Activated T-helper 9 cell treated with anti-CD3 and anti-CD28 coated beads, Interleukin-2, amount 50 U/mL, for 16 hours (primary cell): ENCODE measurements around the gene AK3.

ENCODE experiments used
- DNase-seq: peaks from one replicate; pipeline ENCODE4 v3.0.0-alpha.2; 2020; ENCODE audit warnings: low read depth

Gene AK3

DNA sequence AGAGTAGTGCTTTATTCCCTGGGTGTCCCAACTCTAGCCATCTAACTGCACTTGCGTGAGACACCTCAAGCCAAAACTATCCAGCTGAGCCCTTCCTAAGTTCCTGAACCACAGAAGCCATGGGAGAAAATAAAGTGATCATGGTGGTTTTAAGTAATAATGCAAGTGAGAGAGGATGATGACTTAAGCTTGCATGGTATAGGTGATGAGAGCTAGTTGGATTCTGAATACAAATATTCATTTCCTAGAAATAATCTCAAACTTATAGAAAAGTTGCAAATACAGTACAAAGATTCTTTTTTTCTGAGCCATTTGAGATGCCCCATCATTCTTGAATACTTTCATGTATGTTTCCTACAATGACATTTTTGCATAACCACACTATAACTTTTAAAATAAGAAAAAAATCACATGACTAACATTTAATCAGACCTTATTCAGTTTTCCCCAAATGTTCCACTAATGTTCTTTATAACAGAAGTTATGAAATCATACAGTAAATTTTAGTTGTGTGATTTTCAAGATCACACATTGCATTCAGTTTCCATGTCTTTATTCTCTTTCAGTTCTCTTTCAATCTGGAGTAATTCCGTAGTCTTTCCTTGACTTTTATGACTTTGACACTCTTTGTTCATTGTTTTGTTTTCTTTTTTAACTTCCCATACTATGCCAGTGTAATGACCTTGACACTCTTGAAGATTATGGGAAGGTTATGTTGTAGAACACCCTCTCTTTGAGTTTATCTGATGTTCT lies 5.5 kb upstream of the AK3 start:
- DNase-seq, result no peak

DNA sequence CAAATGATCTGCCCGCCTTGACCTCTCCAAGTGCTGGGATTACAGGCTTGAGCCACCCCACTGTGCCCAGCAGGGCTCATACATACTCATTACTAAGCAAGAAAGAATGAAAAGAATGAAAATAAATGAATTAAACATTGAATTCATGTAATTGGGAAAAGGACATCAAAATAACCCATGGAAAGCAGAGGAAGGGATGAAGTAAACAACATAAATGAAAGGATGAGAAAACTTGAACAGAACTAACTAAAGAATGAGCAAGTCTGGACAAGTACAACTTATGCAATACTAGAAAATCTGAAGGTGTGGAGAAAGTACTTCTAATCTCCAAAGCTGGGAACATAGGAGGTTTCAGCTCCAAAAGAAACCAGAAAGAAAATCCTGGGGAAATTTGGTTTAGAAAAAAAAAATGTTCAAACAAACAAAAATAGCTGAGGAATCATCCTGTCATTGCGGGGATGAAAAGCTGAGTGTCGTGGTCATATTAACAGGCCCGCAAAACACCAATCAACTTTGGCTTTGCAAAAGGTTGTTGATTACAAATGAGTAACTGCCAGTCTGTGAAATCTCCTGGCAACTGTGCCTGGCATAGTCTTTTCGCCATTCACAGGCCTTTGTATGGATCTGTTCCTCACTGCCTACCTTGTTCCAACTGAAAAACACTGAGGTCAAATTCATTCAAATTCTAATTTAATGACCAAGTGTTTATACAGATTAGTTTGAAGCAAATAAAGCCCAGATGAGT lies 2.3 kb upstream of the AK3 start:
- DNase-seq, result no peak

DNA sequence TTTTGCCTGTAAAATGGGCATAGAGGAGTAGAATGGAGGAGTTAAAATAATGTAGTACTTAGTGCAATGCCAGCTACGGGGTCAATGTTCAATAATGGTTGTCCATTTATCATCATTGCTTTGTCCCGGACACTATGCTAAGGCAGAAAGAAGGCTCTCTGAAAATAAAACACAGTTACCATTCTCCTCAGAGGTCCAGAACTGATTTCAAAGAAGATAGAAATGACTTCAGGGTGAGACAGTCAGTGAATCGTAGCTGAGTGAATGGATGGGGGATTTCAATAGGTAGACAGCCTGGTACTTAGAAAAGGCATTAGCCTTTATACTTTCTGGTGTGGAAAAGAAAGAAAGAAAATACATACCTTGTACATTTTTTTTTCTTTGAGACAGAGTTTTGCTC lies 1.2 kb upstream of the AK3 start:
- DNase-seq, result no peak

DNA sequence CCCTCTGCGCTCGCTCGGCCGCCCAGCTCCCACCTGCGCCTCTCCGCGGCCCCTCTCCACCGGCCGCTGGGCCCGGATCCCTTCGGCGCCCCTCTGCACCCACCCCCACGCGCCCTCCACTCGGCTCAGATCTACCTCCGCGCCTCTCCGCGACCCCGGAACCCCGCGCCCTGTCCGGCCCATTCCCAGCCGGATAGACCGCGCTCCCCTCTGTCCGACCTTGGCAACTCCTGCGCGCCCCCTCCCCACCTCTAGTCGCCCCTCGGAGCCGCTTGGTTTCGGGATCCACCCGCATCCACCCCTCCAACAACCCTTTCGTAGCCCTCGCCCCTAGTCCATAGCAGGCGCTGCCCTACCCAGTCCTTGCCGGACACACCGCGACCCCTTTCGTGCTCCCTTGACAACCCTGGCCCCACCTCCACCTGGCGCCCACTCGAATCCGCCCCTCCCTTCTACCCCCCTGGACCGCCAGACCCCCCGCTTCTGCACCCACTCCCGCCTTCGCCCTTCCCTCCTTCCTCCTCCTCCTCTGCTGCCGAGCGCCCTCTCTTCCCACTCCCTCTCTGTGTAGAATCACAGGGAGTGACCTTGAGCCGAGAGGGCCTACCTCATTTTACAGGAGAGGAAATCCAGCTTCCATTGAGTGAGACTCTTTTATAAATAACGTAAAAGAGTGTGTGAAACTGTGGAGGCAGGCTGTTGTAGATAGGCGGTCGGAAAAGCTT lies 525 bp upstream of the AK3 start:
- peak; percentile 3 for DNase-seq

DNA sequence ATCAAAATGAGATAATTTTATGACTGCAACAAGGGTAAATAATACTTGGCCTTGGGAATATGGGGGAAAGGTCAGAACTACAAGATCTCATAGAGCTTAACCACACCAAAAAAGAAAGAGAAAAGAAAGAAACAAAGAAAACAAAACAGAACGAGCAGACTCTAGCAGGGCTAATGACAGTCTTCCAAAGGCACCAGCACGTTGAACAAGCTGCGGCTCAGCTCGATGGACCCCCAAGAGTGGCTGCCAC lies 689 bp downstream of the AK3 start:
- DNase-seq, result no peak

DNA sequence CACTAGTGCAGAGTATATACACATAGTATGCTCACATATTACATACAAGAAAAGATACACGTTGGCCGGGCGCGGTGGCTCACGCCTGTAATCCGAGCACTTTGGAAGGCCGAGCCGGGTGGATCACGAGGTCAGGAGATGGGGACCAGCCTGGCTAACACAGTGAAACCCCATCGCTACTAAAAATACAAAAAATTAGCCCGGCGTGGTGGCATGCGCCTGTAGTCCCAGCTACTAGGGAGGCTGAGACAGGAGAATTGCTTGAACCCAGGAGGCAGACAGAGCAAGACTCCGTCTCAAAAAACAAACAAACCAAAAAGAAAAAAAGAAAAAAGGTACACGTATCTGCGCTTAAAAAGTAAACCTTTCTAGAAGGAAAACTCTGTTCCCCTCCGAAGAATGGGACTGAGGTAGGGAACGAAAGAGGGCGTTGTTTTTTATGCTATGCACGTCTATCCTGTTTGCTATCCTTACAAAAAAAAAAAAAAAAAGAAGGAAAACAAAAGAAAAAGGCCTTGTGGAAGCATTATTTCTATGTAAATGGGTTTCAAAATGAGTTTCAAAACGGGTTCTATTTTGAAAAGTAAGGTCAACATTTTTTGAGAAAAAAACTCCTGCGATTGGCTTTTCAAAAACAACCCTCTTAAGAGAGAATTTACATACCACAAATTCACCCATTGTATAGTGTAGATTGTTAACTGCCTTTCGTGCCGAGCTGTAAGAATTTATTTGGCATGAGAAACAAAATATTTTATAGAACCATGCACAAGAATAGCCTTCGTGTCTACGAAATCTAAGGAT lies 1.2 kb downstream of the AK3 start:
- no peak for DNase-seq

DNA sequence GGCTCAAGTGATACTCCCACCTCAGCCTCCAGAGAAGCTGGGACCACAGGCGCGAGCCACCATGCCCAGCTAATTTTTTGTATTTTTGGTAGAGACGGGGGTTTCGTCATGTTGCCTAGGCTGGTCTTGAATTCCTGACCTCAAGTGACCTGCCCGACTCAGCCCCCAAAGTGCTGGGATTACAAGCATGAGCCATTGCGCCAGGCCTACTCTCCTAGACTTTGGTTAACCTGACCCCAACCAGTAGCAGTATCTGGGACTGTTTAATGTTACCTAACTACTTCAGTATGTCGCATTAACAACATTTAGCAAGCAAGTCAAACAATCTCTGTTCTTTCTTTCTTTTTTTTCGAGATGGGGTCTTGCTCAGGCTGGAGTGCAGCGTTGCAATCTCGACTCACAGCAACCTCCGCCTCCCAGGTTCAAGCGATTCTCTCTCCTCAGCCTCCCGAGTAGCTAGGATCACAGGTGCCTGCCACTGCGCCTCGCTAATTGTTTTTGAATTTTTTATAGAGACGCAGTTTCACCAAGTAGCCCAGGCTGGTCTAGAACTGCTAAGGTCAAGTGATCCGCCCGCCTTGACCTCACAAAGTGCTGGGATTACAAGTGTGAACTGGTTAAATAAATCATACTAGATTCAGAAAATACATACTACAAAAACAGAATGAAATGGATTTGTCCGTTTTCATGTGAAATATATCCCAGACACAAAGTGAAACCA lies 2.0 kb downstream of the AK3 start:
- DNase-seq, result no peak

DNA sequence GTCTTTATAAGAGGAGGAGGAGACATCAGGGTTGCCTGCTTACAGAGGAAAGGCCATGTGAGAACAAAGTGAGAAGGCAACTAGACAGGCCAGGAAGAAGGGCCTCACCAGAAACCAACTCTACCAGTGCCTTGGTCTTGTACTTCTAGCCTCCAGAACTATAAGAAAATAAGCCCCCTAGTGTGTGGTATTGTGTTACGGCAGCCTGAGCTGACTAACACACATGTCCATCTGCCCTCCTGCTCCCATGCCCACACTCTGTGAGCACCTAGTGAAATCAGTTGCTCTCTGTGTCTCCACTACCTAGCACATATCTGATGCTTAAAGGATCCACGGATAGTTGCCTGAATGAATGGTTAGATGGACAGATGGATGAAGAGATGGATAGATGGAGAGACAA lies 6.9 kb downstream of the AK3 start:
- DNase-seq, result no peak

DNA sequence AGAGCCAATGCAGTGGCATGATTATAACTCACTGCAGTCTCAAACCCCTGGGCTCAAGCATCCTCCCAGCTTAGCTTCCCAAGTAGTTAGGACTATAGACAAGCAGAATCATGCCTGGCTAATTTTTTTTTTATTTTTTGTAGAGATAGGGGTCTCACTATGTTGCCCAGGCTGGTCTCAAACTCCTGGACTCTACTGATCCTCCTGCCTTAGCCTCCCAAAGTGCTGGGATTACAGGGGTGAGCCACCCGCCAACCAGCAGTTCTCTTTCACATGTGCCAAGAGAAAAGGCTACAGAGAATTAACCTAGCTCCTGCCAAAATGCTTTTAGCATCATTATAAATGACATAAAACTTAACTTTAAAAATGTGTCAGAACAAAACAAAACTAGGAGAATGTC lies 8.1 kb downstream of the AK3 start:
- no peak for DNase-seq

DNA sequence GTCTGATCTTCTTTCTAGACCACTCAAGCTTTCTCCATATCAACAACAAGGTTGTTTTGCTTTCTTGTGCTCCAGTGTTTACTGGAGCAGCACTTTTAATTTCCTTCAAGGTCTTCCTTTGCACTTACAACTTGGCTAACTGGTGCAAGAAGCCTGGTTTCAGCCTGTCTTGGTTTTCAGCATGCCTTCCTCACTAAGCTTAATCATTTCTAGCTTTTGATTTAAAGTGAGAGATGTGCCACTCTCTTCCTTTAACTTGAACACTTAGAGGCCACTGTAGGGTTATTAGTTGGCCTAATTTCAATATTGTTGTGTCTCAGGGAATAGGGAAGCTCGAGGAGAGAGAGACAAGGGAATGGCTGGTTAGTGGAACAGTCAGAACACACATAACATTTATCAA lies 13.4 kb downstream of the AK3 start:
- no peak for DNase-seq

DNA sequence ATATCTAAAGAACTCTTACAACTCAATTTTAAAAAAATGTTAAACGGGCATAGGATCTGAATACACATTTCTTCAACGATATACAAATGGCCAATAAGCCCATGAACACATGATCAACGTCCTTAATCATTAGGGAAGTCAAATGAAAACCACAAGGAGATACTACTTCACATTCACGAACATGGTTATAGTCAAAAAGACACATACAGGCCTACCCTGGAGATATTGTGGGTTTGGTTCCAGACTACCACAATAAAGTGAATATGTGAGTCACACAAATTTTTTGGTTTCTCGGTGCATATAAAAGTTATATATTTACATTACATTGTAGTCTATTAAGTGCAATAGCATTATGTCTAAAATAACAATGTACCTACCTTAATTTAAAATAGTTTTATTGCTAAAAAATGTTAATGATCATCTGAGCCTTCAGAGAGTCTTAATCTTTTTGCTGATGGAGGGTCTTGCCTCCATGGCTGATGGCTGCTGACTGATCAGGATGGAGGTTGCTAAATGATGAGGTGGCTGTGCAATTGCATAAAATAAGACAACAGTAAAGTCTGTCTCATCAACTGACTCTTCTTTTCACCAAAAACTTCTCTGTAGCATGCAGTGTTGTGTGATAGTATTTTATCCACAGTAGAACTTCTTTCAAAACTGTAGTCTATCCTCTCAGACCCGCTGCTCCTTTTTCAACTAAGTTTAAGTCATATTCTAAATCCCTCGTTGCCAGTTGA lies 15.1 kb downstream of the AK3 start:
- no peak for DNase-seq

DNA sequence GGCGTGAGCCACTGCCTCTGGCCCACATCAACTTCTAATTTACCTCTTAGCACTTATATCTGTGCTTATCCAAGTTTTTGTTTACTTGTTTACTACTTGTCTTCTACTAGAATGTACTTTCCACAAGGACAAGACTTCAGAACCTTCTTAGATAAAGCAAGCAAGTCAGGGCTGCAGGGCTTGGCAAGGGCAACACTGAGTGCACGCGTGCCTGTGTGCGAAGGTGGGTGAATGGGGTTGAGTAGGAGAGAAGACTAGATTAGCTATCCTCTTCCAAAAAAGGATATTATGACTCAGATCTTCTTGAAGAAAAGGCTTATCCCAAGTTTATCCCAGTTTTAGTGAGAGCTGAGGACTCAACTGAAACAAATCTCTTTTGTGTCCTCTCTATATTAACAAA lies 19.3 kb downstream of the AK3 start:
- DNase-seq, result no peak

DNA sequence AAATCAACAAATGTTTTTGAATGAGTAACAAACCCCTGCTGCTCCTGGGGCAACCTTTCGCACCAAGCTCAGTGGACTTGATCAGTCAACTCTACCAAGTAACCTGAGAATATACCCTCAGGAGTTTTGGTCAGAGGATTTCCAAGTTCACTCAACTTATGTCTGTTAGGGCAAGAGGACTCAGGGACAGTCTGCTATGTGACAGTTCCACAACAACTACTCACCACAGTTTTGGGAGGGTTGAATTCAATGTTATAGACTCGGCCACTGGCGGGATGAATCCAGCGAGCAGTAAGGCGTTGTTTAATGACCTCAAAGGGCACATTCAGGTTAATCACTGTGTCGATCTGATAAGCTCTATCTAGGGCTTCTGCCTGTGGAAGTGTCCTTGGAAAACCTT lies 22.1 kb downstream of the AK3 start:
- no peak for DNase-seq

DNA sequence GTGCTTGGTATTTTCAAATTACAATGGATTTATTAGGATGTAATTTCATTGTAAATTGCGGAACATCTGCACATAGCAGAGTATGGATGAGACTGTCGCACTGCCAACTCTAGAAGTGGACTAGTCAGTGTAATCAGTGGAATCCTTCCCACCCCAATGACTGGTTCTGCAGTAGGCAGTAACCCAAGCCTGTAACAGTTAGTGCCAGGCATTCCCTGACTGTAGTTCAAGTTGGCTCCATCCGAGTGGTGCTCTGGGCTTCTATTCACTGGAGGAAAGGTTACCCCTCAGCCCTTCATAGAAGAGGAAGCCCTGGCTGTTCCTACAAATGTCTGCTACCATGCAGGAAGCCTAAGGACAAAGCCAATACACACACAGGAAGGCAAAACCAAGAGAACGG lies 23.2 kb downstream of the AK3 start:
- no peak for DNase-seq

DNA sequence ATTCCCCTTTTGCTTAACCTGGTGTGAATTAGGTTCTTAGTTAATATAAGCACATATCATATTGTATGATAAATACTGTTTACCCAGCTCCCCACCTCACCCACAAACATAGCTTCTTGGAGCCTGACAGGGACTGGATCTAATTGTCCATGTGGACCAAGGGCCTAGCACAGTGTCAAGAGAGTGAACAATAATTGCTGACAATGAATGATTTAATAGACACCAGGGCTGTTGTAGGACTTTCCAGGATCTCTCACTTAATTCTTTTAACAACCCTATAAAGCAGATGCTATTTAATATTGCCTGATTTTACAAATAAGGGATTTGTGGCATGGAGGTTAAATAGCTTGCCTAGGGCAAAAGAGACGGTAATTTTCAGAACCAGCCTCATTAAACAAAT lies 24.8 kb downstream of the AK3 start:
- DNase-seq, result no peak

DNA sequence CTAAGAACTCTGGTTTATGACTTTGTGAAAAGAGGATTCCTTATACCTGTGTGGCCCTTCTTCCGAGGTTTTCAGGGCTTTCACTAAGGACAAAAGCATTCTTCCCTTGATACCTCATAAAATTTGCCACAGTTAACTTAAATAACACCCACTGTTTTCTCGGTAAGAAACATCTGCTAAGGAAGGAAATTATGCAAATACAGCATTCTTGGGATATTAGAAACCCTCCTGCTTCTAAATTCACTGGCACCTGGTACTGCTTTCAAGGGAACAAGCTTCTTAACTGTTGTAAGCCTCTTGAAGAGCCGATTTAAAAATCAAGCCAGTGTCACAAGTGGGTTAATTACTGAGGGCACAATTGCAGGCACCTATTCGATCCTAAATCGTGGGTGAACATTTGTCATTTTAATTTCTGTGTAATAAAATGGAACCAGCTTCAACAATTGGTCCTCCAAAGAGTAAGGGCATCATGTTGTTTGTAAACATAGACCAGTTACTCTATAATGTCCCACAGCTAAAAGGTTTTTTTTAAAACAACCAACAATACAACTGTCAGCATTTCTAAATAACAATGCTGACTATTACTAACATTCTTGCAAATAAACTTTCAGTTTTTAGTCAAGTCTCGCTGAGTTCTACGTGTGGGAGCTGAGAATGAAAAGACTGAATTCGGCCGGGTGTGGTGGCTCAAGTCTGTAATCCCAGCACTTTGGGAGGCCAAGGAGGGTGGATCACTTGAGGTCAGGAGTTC lies 26.6 kb downstream of the AK3 start:
- no peak for DNase-seq

DNA sequence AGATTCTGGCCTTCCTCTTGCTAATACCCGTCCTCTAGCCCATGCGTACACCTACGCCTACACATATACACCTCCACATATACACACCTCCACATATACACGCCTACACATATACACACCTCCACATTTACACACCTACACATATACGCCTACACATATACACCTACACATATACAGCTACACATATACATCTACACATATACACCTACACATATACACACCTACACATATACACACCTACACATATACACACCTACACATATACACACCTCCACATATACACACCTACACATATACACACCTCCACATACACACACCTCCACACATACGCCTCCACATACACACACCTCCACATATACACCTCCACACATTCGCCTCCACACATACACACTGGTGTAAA lies 27.2 kb downstream of the AK3 start:
- DNase-seq, result no peak

DNA sequence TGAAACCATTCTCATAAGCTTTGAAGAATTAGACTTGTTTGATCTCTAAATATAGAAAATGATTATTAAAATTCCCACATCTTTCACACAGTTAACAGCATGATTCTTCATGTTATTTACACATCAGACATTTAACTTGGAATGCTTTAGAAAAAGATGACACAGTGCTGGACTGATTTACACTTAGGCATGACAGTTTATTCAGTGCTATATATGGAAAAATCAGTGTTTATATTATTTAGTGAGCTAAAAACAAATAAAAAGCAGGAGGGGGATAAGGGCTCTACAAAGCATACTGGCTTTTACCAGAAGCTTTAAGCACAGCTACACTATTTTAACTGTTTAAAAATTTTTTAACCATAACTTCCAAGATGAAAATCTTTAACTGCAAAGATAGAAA lies 31.6 kb downstream of the AK3 start:
- no peak for DNase-seq

DNA sequence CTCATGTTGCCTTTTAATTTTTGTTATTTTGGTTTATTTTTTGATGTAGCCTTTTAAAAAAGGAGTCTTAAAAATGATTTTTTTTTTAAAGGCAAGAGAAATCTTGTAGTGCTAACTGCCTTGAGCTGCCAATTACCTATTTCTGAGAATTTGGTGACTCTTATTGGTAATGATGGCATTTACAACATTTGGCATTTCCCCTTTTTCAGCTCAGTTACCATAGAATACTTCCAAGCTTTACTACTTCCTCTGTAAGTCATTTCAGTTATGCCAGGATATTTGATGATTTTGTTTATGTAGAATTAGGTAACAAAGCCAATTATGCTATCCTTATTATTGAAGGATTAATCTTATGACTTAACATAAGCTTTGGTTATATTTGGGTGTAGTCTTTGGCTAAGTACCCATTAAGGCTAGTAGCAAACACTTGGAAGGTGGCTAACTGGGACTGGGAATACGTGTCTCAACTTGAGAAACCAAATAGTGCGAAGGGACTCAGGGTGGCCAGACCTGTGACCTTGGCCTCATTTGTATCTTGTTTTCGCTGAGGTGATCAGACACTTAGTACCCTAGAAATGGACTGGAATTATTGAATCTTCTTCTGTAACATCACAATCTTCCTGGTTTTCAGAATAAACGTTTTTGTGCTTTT lies 33.9 kb downstream of the AK3 start:
- no peak for DNase-seq

DNA sequence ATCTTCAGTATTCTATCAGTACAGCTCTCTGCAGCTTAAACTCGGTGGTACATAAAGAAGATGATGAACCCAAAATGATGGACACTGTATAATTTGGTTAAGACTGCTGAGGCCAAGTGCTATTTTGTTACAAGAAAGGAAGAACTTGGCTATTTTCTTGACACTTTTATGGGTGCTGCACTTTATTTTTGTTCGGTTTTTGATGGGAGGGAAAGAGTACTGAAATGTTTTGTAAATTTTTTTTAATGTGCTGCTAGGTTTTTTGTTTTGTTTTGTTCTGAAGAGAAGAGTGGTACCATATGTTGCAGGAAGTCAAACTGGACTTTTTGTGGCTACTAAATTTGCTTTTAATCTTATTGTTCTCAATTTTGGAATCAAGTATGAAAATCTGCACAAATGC lies 35.0 kb downstream of the AK3 start:
- DNase-seq, result no peak
